Measurements from ENCODE around the gene SRPRB.

The SRPRB gene

GRCh38 chr3:133831966-133832801 is 26.6 kb downstream of the SRPRB start:
- no peak overlapping the region for H3K4me3 ChIP-seq (ENCODE audit: low read depth, low read length)
- in situ Hi-C loops (cut with HindIII; ENCODE audit: low sequenced_read_pairs): no loop called here
- no peak for DNase-seq (ENCODE audit: low read depth)
- no peak for TF ChIP-seq CTCF (IDR thresholded peaks at IDR 0.05; ENCODE audit: low read depth, low read length, missing control alignments)

GRCh38 chr3:133832802-133833144 is 27.2 kb downstream of the SRPRB start:
- no peak for TF ChIP-seq CTCF (IDR thresholded peaks at IDR 0.05; ENCODE audit: low read depth, low read length, missing control alignments)
- H3K4me3 ChIP-seq (ENCODE audit: low read depth, low read length): no peak overlapping the region
- in situ Hi-C loops (cut with HindIII; ENCODE audit: low sequenced_read_pairs): no loop called here
- DNase-seq (ENCODE audit: low read depth): no peak

- in situ Hi-C loops (cut with HindIII; ENCODE audit: low sequenced_read_pairs): no loop called here
- no peak for DNase-seq (ENCODE audit: low read depth)
These were observed 27.7 kb downstream of the SRPRB start for GRCh38 chr3:133833267-133833666.

DNA sequence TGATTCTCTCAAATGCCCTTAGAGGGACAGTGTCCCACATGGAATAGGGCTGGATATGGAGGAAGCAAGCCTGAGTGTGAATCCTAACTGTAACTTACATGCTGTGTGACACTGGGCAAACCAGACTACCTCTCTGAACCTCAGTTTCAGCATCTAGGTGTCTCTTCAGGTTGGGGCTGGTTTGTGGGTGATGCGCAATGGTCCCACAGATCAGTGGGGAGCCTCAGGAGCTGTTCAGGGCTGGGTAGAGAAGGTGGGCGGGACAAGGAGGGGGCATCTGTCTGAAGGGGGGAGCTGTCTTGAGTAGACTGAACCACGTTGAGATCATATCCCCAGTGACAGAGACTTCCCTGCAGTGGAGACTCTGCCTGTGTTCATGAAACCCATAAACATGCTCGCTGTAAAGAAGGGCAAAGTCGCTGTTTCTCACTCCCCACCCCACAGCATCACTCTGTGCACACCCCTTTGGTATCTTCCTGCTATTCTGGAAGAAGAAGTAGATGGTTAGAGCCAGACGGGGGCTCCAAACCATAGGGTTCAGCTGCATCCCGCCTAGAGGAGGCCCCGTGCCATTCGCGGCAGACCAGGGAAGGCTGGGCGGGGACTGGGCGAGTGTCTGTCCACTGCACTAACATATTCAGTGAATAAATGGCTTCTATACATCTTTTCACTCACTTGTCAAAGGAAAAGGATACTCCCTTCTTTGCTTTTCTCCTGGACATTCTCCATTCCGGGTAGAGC is 28.4 kb downstream of the SRPRB start:
- DNase-seq (ENCODE audit: low read depth): no peak
- in situ Hi-C loops (cut with HindIII; ENCODE audit: low sequenced_read_pairs): no loop called here
- H3K4me3 ChIP-seq (ENCODE audit: low read depth, low read length): no peak overlapping the region
- TF ChIP-seq CTCF (IDR thresholded peaks at IDR 0.05; ENCODE audit: low read depth, low read length, missing control alignments): no peak

More at GRCh38 chr3:133833267-133833666, 27.7 kb downstream of the SRPRB start:
- no peak for TF ChIP-seq CTCF (IDR thresholded peaks at IDR 0.05; ENCODE audit: low read depth, low read length, missing control alignments)
- H3K4me3 ChIP-seq (ENCODE audit: low read depth, low read length): no peak overlapping the region

DNA sequence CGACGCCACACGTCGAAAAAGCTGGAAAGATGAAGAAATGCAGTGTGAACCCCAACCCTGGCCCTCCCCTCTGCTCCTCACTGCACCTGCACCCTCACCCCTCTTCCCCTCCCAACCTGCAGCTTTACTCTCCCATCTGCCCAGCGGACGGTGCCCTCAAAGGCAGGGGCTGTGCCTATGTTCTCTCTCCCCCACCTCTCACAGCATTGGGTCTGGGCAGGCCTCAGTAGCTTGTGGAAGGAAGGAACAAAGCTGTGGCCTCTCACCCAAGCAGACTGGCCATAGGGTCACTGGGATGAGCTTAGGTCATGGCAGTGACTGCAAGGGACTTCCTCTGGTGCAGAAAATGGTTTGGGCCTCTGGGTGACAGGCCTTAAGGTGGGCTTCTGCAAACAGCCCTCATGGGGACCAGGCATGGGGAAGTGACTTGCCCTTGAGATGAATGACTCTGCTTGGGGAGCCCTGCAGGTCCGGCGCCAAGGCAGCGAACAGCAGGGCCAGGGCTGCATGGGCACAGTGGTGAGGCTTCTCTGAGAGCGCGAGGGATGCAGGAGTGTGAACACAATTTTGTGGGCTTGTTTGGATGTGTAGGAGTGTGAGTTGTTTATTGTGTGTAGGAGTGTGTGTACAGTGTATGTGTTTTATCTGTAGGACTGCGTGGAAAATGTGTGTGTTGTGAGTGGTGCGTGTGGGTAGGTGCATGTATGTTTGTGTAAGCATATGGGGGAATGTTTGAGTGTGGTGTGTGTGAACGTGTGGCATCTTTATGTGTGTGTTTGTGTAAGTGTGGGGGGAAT is 29.2 kb downstream of the SRPRB start:
- no peak for TF ChIP-seq CTCF (IDR thresholded peaks at IDR 0.05; ENCODE audit: low read depth, low read length, missing control alignments)
- no peak overlapping the region for H3K4me3 ChIP-seq (ENCODE audit: low read depth, low read length)
- no peak for DNase-seq (ENCODE audit: low read depth)
- in situ Hi-C loops (cut with HindIII; ENCODE audit: low sequenced_read_pairs): no loop called here

GRCh38 chr3:133835418-133835743 is 29.8 kb downstream of the SRPRB start:
- in situ Hi-C loops (cut with HindIII; ENCODE audit: low sequenced_read_pairs): no loop called here
- no peak for TF ChIP-seq CTCF (IDR thresholded peaks at IDR 0.05; ENCODE audit: low read depth, low read length, missing control alignments)
- H3K4me3 ChIP-seq (ENCODE audit: low read depth, low read length): no peak overlapping the region

More at GRCh38 chr3:133835418-133835743, 29.8 kb downstream of the SRPRB start:
- no peak for DNase-seq (ENCODE audit: low read depth)

Measured in astrocyte of the cerebellum (primary cell).